Stimulated activated naive CD8-positive, alpha-beta T cell treated with anti-CD3 and anti-CD28 coated beads, Interleukin-15, Interleukin-2, amounts not matched to agents 100 U/mL and 50 U/mL, for 24 hours (primary cell): ENCODE results near the gene IDI1.
"Not testable (repeated sequence)": the region's sequence is repeated elsewhere in the genome, so short reads cannot be mapped to it uniquely, and the experiment has no call there.

Experiments used
- ATAC-seq: fragments of 150-1000 bp; cut with Tn5 transposase; one replicate; pipeline ENCODE4 v1.10.0; 2021
- DNase-seq: peaks from one replicate; pipeline ENCODE4 v3.0.0; 2021

Gene IDI1

GRCh38 chr10:1034758-1035157, 14.2 kb downstream of the IDI1 start:
- no peak for DNase-seq
- no peak for ATAC-seq

- no peak for ATAC-seq
- DNase-seq = no peak
Measured at GRCh38 chr10:1033601-1034000, 15.3 kb downstream of the IDI1 start.

- no peak for DNase-seq
- no peak for ATAC-seq
Measured at GRCh38 chr10:1029838-1030237, 19.1 kb downstream of the IDI1 start.

GRCh38 chr10:1026578-1026977, 22.3 kb downstream of the IDI1 start:
- no peak for ATAC-seq
- no peak for DNase-seq

- no peak for DNase-seq
- no peak for ATAC-seq
Measured at GRCh38 chr10:1025683-1026082, 23.2 kb downstream of the IDI1 start, which contains the start of gene IDI2. IDI2 (minus strand) TSS chr10:1025859; CDS start chr10:1024723, 1,136 bp downstream.

- ATAC-seq (no peak), DNase-seq (no peak)
Measured at GRCh38 chr10:1024103-1024502, 24.8 kb downstream of the IDI1 start.

GRCh38 chr10:1022413-1022812, 26.5 kb downstream of the IDI1 start:
- DNase-seq (no peak), ATAC-seq (no peak)

GRCh38 chr10:1020958-1021357, 28.0 kb downstream of the IDI1 start:
- no peak for DNase-seq
- ATAC-seq = no peak

GRCh38 chr10:1020460-1020859, 28.5 kb downstream of the IDI1 start:
- ATAC-seq (no peak), DNase-seq (no peak)

GRCh38 chr10:1019362-1019761, 29.6 kb downstream of the IDI1 start:
- DNase-seq = no peak
- no peak for ATAC-seq

GRCh38 chr10:1015688-1016087, 33.2 kb downstream of the IDI1 start:
- ATAC-seq (no peak), DNase-seq (no peak)

GRCh38 chr10:1011696-1012095, 37.2 kb downstream of the IDI1 start:
- no peak for DNase-seq
- no peak for ATAC-seq

GRCh38 chr10:1010703-1011102, 38.2 kb downstream of the IDI1 start:
- ATAC-seq (no peak), DNase-seq (no peak)

GRCh38 chr10:1009947-1010346, 39.0 kb downstream of the IDI1 start:
- ATAC-seq = peak; percentile 55
- not testable (repeated sequence) for DNase-seq

- no peak for DNase-seq
- no peak for ATAC-seq
Measured at GRCh38 chr10:1009071-1009494, 39.8 kb downstream of the IDI1 start.

GRCh38 chr10:1007583-1007982, 41.3 kb downstream of the IDI1 start:
- ATAC-seq (no peak), DNase-seq (no peak)

GRCh38 chr10:1006573-1006972, 42.3 kb downstream of the IDI1 start:
- ATAC-seq (no peak), DNase-seq (no peak)

GRCh38 chr10:1003884-1004670, 44.8 kb downstream of the IDI1 start:
- ATAC-seq = no peak
- DNase-seq = no peak

- DNase-seq = no peak
- no peak for ATAC-seq
Measured at GRCh38 chr10:1002425-1003006, 46.4 kb downstream of the IDI1 start.

- ATAC-seq (no peak), DNase-seq (no peak)
Measured at GRCh38 chr10:997266-998022, 51.5 kb downstream of the IDI1 start.

GRCh38 chr10:996031-996430, 52.9 kb downstream of the IDI1 start:
- DNase-seq = no peak
- no peak for ATAC-seq

GRCh38 chr10:995559-995926, 53.4 kb downstream of the IDI1 start:
- ATAC-seq (no peak), DNase-seq (no peak)

- no peak for DNase-seq
- no peak for ATAC-seq
Measured at GRCh38 chr10:994836-995558, 53.9 kb downstream of the IDI1 start.
